H9 (cell line): ENCODE measurements around the gene APBB2. TPM values are rescaled to one million over a fixed set of nuclear protein-coding genes. Genes with fewer than 3 reads are reported as not detected.

Experiments used
- DNase-seq: peaks from one replicate; pipeline ENCODE4 v3.0.0-alpha.2; 2017
- H2AFZ ChIP-seq: one replicate; pipeline ENCODE4 v1.6.1; 2013; ENCODE audit warnings: mild to moderate bottlenecking, low read length, control low read depth, moderate library complexity
- H2AK5ac ChIP-seq: 2 replicates; pipeline ENCODE4 v1.6.1; 2013; ENCODE audit warnings: low read length, control low read depth, mixed read lengths; ENCODE audit not compliant: insufficient read length
- H2BK120ac ChIP-seq: one replicate; pipeline ENCODE4 v1.6.1; 2013; ENCODE audit warnings: low read depth, mild to moderate bottlenecking, low read length, control low read depth, inconsistent platforms; ENCODE audit not compliant: poor library complexity, severe bottlenecking
- H2BK12ac ChIP-seq: 2 replicates; pipeline ENCODE4 v1.6.1; 2013; ENCODE audit warnings: low read length, control low read depth, mixed read lengths, low read depth; ENCODE audit not compliant: insufficient read length
- H2BK15ac ChIP-seq: 2 replicates; pipeline ENCODE4 v1.6.1; 2013; ENCODE audit warnings: low read depth, low read length, control low read depth
- H2BK20ac ChIP-seq: one replicate; pipeline ENCODE4 v1.6.1; 2013; ENCODE audit warnings: low read depth, mild to moderate bottlenecking, low read length, control low read depth, inconsistent platforms; ENCODE audit not compliant: poor library complexity, severe bottlenecking
- H2BK5ac ChIP-seq: 2 replicates; pipeline ENCODE4 v1.6.1; 2013; ENCODE audit warnings: low read length, control low read depth, mixed read lengths; ENCODE audit not compliant: insufficient read length
- H3K14ac ChIP-seq: 2 replicates; pipeline ENCODE4 v1.6.1; 2013; ENCODE audit warnings: low read length, control low read depth; ENCODE audit not compliant: insufficient read depth
- H3K18ac ChIP-seq: 2 replicates; pipeline ENCODE4 v1.6.1; 2013; ENCODE audit warnings: low read depth, mild to moderate bottlenecking, mixed read lengths, low read length, control low read depth; ENCODE audit not compliant: insufficient read length
- H3K23ac ChIP-seq: 2 replicates; pipeline ENCODE4 v1.6.1; 2013; ENCODE audit warnings: low read length, control low read depth, mixed read lengths, low read depth; ENCODE audit not compliant: insufficient read length
- H3K23me2 ChIP-seq: 2 replicates; pipeline ENCODE4 v1.6.1; 2013; ENCODE audit warnings: low read depth, mild to moderate bottlenecking, mixed read lengths, low read length, control low read depth; ENCODE audit not compliant: insufficient read length, poor library complexity, severe bottlenecking
- H3K27ac ChIP-seq: 2 replicates; pipeline ENCODE4 v1.5.1; 2013; ENCODE audit warnings: low read length, control low read depth, mixed read lengths, low read depth; ENCODE audit not compliant: insufficient read length
- H3K27me3 ChIP-seq: 2 replicates; pipeline ENCODE4 v1.6.1; 2013; ENCODE audit warnings: low read length, control low read depth, inconsistent platforms; ENCODE audit not compliant: insufficient read depth
- H3K4ac ChIP-seq: 2 replicates; pipeline ENCODE4 v1.6.1; 2013; ENCODE audit warnings: low read depth, mild to moderate bottlenecking, control low read depth, inconsistent platforms, low read length, moderate library complexity
- H3K4me1 ChIP-seq: 2 replicates; pipeline ENCODE4 v1.6.1; 2013; ENCODE audit warnings: low read length, control low read depth, inconsistent platforms; ENCODE audit not compliant: insufficient read depth
- H3K4me2 ChIP-seq: 2 replicates; pipeline ENCODE4 v1.6.1; 2013; ENCODE audit warnings: low read length, control low read depth, mixed read lengths; ENCODE audit not compliant: insufficient read length, insufficient read depth
- H3K56ac ChIP-seq: 2 replicates; pipeline ENCODE4 v1.6.1; 2013; ENCODE audit warnings: low read depth, mild to moderate bottlenecking, mixed read lengths, low read length, control low read depth; ENCODE audit not compliant: insufficient read length
- H3K79me1 ChIP-seq: 2 replicates; pipeline ENCODE4 v1.6.1; 2013; ENCODE audit warnings: low read depth, mild to moderate bottlenecking, moderate library complexity, low read length, control low read depth, inconsistent platforms; ENCODE audit not compliant: insufficient read depth, poor library complexity, severe bottlenecking
- H3K79me2 ChIP-seq: 2 replicates; pipeline ENCODE4 v1.6.1; 2013; ENCODE audit warnings: low read length, control low read depth, inconsistent platforms; ENCODE audit not compliant: insufficient read depth
- H3K9ac ChIP-seq: 2 replicates; pipeline ENCODE4 v1.6.1; 2013; ENCODE audit warnings: low read length, control low read depth, mixed read lengths; ENCODE audit not compliant: insufficient read length; ENCODE audit errors: extremely low read depth
- H3K9me3 ChIP-seq: one replicate; pipeline ENCODE4 v1.6.1; 2013; ENCODE audit warnings: low read depth, low read length, inconsistent platforms; ENCODE audit not compliant: control insufficient read depth
- H3T11ph ChIP-seq: one replicate; pipeline ENCODE4 v1.6.1; 2013; ENCODE audit warnings: mild to moderate bottlenecking, low read length, control low read depth, inconsistent platforms
- H4K20me1 ChIP-seq: one replicate; pipeline ENCODE4 v1.6.1; 2013; ENCODE audit not compliant: control insufficient read depth, insufficient read length, insufficient read depth
- H4K5ac ChIP-seq: 2 replicates; pipeline ENCODE4 v1.6.1; 2013; ENCODE audit warnings: low read depth, mild to moderate bottlenecking, mixed read lengths, low read length, control low read depth; ENCODE audit not compliant: insufficient read length
- H4K8ac ChIP-seq: replicated peaks from 2 replicates; pipeline ENCODE4 v1.6.1; 2013; ENCODE audit warnings: low read length, control low read depth, mixed read lengths, low read depth; ENCODE audit not compliant: insufficient read length
- H4K91ac ChIP-seq: 2 replicates; pipeline ENCODE4 v1.6.1; 2013; ENCODE audit warnings: low read depth, mild to moderate bottlenecking, moderate library complexity, mixed read lengths, low read length, control low read depth; ENCODE audit not compliant: insufficient read length
- H3K27ac Mint-ChIP-seq, 3 experiments: 2 replicates in 2 of 3; 3 replicates in 1 of 3; pipeline ENCODE4 v1.8.0; 2020 to 2021; ENCODE audit warnings: mixed read lengths in 3 of 3, mild to moderate bottlenecking in 1 of 3, moderate library complexity in 1 of 3
- H3K27me3 Mint-ChIP-seq: 2 replicates; pipeline ENCODE4 v1.8.0; 2021; ENCODE audit warnings: low read depth, mild to moderate bottlenecking, moderate library complexity, mixed read lengths
- H3K36me3 Mint-ChIP-seq, 3 experiments: 2 replicates in 2 of 3; 3 replicates in 1 of 3; pipeline ENCODE4 v1.8.0; 2020 to 2021; ENCODE audit warnings: low read depth in 3 of 3, mixed read lengths in 3 of 3; ENCODE audit not compliant: insufficient read depth in 1 of 3
- H3K4me1 Mint-ChIP-seq, 2 experiments: 2 replicates each; pipeline ENCODE4 v1.8.0; 2020; ENCODE audit warnings: mixed read lengths in 2 of 2
- H3K4me3 Mint-ChIP-seq, 2 experiments: 2 replicates in 1 of 2; 3 replicates in 1 of 2; pipeline ENCODE4 v1.8.0; 2020 to 2021; ENCODE audit warnings: mild to moderate bottlenecking in 2 of 2, mixed read lengths in 2 of 2, moderate library complexity in 1 of 2
- H3K9me3 Mint-ChIP-seq, 2 experiments: 2 replicates in 1 of 2; 3 replicates in 1 of 2; pipeline ENCODE4 v1.8.0; 2020; ENCODE audit warnings: mild to moderate bottlenecking in 2 of 2, mixed read lengths in 2 of 2, moderate library complexity in 1 of 2
- CTCF ChIP-seq: fragments of 200-600 bp; sonication (generic); conservative IDR thresholded peaks from 3 replicates; pipeline ENCODE4 v1.8.0; 2021; ENCODE audit warnings: antibody characterized with exemption, mild to moderate bottlenecking
- WGBS: extraction: QIAGEN DNeasy Blood & Tissue Kit; methylation state at CpG from one replicate; pipeline ENCODE4 v1.1.7; 2013; ENCODE audit warnings: missing lambda C conversion rate, low lambda C conversion rate, mixed read lengths; ENCODE audit not compliant: insufficient read length; ENCODE audit errors: extremely low coverage; 5-methylcytosine and 5-hydroxymethylcytosine counted together
- total RNA-seq: library from RNA; stranded (reverse); gene quantifications from 2 replicates; pipeline ENCODE4 v1.2.1, GENCODE V29; 2021

APBB2 gene
- total RNA-seq, 1 experiment from 2014 or later: 39.6 TPM

- no peak overlapping the region for H2AFZ ChIP-seq
- H2BK120ac ChIP-seq: no peak overlapping the region
- H4K5ac ChIP-seq: no peak overlapping the region
- H3K79me1 ChIP-seq: peaks cover 4% of the 10 kb centered on the region
- no peak overlapping the region for H4K8ac ChIP-seq
- Mint-ChIP-seq H3K36me3 (peaks cover 0 to 5% (median 2%) of the 10 kb centered on the region in 3 experiments; a peak in 5 of 7 replicates), H3K4me3 (no peak overlapping the region), H3K27me3 (no peaks in the 10 kb centered on the region), H3K9me3 (peaks cover 3 to 6% of the 10 kb centered on the region in 2 experiments; a peak in 4 of 5 replicates), H3K4me1 (peaks cover 23 to 26% of the 10 kb centered on the region in 2 experiments), H3K27ac (peak overlapping the region in 1 of 3 experiments; percentile 66; a peak in 3 of 7 replicates)
- H3K18ac ChIP-seq: no peak overlapping the region
- H3K9ac ChIP-seq: no peak overlapping the region
- no peak overlapping the region for H3K4ac ChIP-seq
- no peak overlapping the region for H3K23ac ChIP-seq
- H3T11ph ChIP-seq: no peak overlapping the region
- H3K23me2 ChIP-seq: no peaks in the 10 kb centered on the region
- H4K91ac ChIP-seq: no peak overlapping the region
- H2BK5ac ChIP-seq: no peak overlapping the region
- H3K4me1 ChIP-seq: peaks cover 9% of the 10 kb centered on the region
- peak overlapping the region; percentile 70 for H2BK12ac ChIP-seq
- no peak for TF ChIP-seq CTCF
- no peak overlapping the region for H3K4me2 ChIP-seq
- H4K20me1 ChIP-seq: no peaks in the 10 kb centered on the region
- H2BK15ac ChIP-seq: peak overlapping the region; percentile 65; the same call in 1 of the 2 replicates
- H3K56ac ChIP-seq: no peak overlapping the region
- DNase-seq: no peak
- no peaks in the 10 kb centered on the region; the same call in 1 of the 2 replicates for H3K79me2 ChIP-seq
- H3K27ac ChIP-seq: no peak overlapping the region
- no peak overlapping the region for H3K14ac ChIP-seq
- H2AK5ac ChIP-seq: no peak overlapping the region
- H3K27me3 ChIP-seq: no peaks in the 10 kb centered on the region
- no peak overlapping the region for H2BK20ac ChIP-seq
- H3K9me3 ChIP-seq: no peaks in the 10 kb centered on the region
- WGBS: no CpG with 5 or more reads among the region's 4 CpGs
These were observed 34.7 kb downstream of the APBB2 start for GRCh38 chr4:41179498-41180195.
